BJ (cell line): ENCODE measurements around the gene MYL10. TPM values are rescaled to one million over a fixed set of nuclear protein-coding genes. Genes with fewer than 3 reads are reported as not detected.

Source experiments
- CTCF ChIA-PET: fragments of 350-600 bp; formaldehyde crosslinking; extraction: SDS; loops from one replicate; lab custom pipeline; 2021; ENCODE audit warnings: antibody characterized with exemption, inconsistent platforms; lab: Yijun Ruan, JAX
- POLR2A ChIA-PET: fragments of 300-600 bp; sonication (Branson Sonifier 250); formaldehyde crosslinking; extraction: SDS; loops from one replicate; lab custom pipeline; 2021; ENCODE audit warnings: antibody characterized with exemption; lab: Charles Lee
- DNase-seq: peaks from one replicate; pipeline ENCODE4 v3.0.0-alpha.2; 2011; ENCODE audit warnings: low read depth
- H3K27me3 ChIP-seq: 2 replicates; pipeline ENCODE4 v1.6.0; 2011; ENCODE audit warnings: low read length; ENCODE audit not compliant: control insufficient read depth, insufficient read depth
- H3K36me3 ChIP-seq: 2 replicates; pipeline ENCODE4 v1.5.1; 2011; ENCODE audit warnings: low read length; ENCODE audit not compliant: control insufficient read depth, insufficient read depth
- H3K4me3 ChIP-seq: 2 replicates; pipeline ENCODE4 v1.5.1; 2011; ENCODE audit warnings: low read depth, mild to moderate bottlenecking, control low read depth, low read length
- polyA plus RNA-seq: library from polyadenylated mRNA; depleted of rRNA; stranded (reverse); fragments of >200 nt; gene quantifications from 2 replicates; pipeline ENCODE4 v1.2.3, GENCODE V29; 2011
- TF ChIP-seq, protein P1 (sequence below): IDR thresholded peaks from 2 replicates; pipeline ENCODE4 v1.5.1; 2011; ENCODE audit warnings: low read depth, mild to moderate bottlenecking, control low read depth, inconsistent platforms, low read length, moderate library complexity; ENCODE audit not compliant: insufficient read depth

Gene MYL10
- polyA plus RNA-seq, 1 experiment, result 0.07 TPM

- TF ChIP-seq, protein P1, sequence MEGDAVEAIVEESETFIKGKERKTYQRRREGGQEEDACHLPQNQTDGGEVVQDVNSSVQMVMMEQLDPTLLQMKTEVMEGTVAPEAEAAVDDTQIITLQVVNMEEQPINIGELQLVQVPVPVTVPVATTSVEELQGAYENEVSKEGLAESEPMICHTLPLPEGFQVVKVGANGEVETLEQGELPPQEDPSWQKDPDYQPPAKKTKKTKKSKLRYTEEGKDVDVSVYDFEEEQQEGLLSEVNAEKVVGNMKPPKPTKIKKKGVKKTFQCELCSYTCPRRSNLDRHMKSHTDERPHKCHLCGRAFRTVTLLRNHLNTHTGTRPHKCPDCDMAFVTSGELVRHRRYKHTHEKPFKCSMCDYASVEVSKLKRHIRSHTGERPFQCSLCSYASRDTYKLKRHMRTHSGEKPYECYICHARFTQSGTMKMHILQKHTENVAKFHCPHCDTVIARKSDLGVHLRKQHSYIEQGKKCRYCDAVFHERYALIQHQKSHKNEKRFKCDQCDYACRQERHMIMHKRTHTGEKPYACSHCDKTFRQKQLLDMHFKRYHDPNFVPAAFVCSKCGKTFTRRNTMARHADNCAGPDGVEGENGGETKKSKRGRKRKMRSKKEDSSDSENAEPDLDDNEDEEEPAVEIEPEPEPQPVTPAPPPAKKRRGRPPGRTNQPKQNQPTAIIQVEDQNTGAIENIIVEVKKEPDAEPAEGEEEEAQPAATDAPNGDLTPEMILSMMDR, result no peak
- no peak overlapping the region for H3K4me3 ChIP-seq
- POLR2A ChIA-PET, result no interaction called here
- H3K36me3 ChIP-seq, result no peaks in the 10 kb centered on the region
- DNase-seq, result no peak
- CTCF ChIA-PET, result interaction anchor here (0.6 to 1.0 kb wide), 3 partner anchors 12 to 139 kb away, joined by 3 to 7 read pairs (median 5); no protein-coding TSS in a partner anchor
- no peaks in the 10 kb centered on the region for H3K27me3 ChIP-seq
Measured at GRCh38 chr7:101590663-101591435, 38.2 kb downstream of the MYL10 start.

DNA sequence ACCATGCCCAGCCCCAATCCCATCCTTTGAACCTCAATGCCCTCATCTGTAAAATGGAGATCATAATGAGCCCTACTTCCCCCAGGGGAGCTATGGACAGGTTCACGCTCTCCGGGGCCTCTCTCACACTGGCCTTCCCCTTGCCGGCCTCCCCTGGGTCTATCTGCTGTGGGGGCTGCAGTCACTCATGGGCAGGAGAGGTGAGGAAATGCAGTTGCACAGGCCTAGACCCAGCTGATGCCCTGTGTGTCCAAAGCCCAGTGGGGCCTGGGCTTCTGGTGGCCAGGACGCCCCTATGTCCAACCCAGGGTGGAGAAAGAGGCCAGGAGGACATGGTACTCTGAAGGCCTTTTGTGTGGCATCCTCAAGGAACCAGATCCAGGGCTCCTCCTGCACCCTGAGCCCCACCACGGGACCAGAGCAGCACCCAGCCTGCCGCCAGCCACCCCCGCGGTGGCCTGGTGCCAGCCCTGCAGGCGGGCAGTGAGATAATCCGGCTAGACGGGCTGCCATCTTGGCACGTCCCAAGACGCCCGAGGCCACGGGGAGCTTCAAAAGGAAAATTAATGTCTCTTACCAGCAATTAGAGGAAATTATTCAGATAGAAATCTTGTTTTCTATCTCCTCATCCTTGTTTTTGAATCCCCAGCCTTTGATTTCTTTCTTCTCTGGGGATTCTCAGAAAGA lies 39.0 kb downstream of the MYL10 start:
- TF ChIP-seq, protein P1, result no peak
- no peak overlapping the region for H3K4me3 ChIP-seq
- no peaks in the 10 kb centered on the region for H3K27me3 ChIP-seq
- H3K36me3 ChIP-seq, result no peaks in the 10 kb centered on the region
- POLR2A ChIA-PET, result no interaction called here
- no peak for DNase-seq
- CTCF ChIA-PET, result interaction anchor here (0.7 to 1.1 kb wide), 2 partner anchors 13 to 51 kb away, joined by 3 to 8 read pairs; no protein-coding TSS in a partner anchor

- no peaks in the 10 kb centered on the region for H3K36me3 ChIP-seq
- CTCF ChIA-PET, result interaction anchor here (1.1 kb wide), 1 partner anchor 14 kb away, joined by 8 read pairs; no protein-coding TSS in a partner anchor
- no peaks in the 10 kb centered on the region for H3K27me3 ChIP-seq
- TF ChIP-seq, protein P1, result no peak
- no peak overlapping the region for H3K4me3 ChIP-seq
- DNase-seq, result no peak
- POLR2A ChIA-PET, result no interaction called here
Measured at GRCh38 chr7:101589052-101589451, 40.0 kb downstream of the MYL10 start.

GRCh38 chr7:101588131-101588935 lies 40.8 kb downstream of the MYL10 start:
- POLR2A ChIA-PET, result no interaction called here
- H3K4me3 ChIP-seq, result no peak overlapping the region
- H3K27me3 ChIP-seq, result no peaks in the 10 kb centered on the region
- TF ChIP-seq, protein P1, result no peak
- H3K36me3 ChIP-seq, result no peaks in the 10 kb centered on the region
- DNase-seq, result peak; percentile 56
- CTCF ChIA-PET, result interaction anchor here (1.1 to 1.4 kb wide), 2 partner anchors 9 to 101 kb away, joined by 3 to 4 read pairs; no protein-coding TSS in a partner anchor
